ENCODE measurements around the gene SEC31B.

Gene SEC31B

DNA sequence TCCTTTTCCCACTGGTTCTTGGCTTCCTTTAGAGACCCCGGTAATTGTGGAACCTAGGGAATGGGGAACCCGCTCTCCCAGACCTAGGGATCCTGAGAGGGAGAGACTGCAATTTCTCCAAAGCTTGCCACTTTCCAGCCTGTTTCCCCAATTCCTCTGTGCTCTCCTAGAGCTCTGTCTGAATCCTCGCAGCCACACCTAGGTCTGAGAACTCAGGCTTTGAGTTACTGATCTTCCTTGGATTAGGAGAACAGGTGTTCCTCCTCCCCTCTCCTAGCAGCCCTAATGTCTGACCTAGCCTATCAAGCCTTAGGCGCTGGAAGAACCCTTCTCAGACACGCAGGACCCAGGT is 36.9 kb downstream of the SEC31B start:
- 39% methylated on average over 5 of the region's 5 CpGs for WGBS
- peak overlapping the region; percentile 69 for H3K4me2 ChIP-seq (ENCODE audit: low read length, poor library complexity, severe bottlenecking)

DNA sequence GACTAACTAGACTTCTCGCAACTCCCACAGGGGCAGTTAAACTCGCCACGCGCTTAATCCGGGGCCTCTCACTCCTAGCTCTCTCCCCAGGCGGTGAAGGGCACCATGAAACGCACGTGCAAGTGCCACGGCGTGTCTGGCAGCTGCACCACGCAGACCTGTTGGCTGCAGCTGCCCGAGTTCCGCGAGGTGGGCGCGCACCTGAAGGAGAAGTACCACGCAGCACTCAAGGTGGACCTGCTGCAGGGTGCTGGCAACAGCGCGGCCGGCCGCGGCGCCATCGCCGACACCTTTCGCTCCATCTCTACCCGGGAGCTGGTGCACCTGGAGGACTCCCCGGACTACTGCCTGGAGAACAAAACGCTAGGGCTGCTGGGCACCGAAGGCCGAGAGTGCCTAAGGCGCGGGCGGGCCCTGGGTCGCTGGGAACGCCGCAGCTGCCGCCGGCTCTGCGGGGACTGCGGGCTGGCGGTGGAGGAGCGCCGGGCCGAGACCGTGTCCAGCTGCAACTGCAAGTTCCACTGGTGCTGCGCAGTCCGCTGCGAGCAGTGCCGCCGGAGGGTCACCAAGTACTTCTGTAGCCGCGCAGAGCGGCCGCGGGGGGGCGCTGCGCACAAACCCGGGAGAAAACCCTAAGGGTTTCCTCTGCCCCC is 37.4 kb downstream of the SEC31B start:
- Histone ChIP-seq H2BK12ac (ENCODE audit: low read length in 2 of 2) (no peak overlapping the region), H3K9ac (ENCODE audit: low read length) (peak overlapping the region; percentile 9), H4K91ac (ENCODE audit: low read length) (no peak overlapping the region), H2AFZ (ENCODE audit: low read depth, low read length) (peak overlapping the region; percentile 49), H3K18ac (ENCODE audit: low read depth in 1 of 2, low read length in 2 of 2) (no peak overlapping the region), H2BK5ac (ENCODE audit: low read depth, low read length, poor library complexity, severe bottlenecking) (no peak overlapping the region), H3K36me3 (ENCODE audit: control insufficient read depth in 1 of 2, insufficient read depth in 2 of 2, low read depth in 1 of 2, low read length in 2 of 2) (peaks cover 10 to 11% of the 10 kb centered on the region in 2 experiments), H2AK5ac (ENCODE audit: low read length, severe bottlenecking) (no peak overlapping the region), H2BK120ac (ENCODE audit: low read depth, low read length) (no peak overlapping the region), H3K14ac (ENCODE audit: low read length in 2 of 2) (no peak overlapping the region), H3K27ac (ENCODE audit: low read length, poor library complexity, severe bottlenecking) (no peak overlapping the region), H3K23ac (ENCODE audit: low read length in 2 of 2) (peak overlapping the region in 1 of 2 experiments; percentile 98), H3K4me3 (ENCODE audit: insufficient read depth in 1 of 2, low read depth in 1 of 2, low read length in 2 of 2) (peak overlapping the region; percentile 49 to 73), H3K27me3 (ENCODE audit: control insufficient read depth in 1 of 2, insufficient read depth in 1 of 2, low read length in 2 of 2) (peaks cover 58 to 87% of the 10 kb centered on the region in 2 experiments), H3K4me1 (ENCODE audit: control insufficient read depth, insufficient read depth, low read depth, low read length) (peaks cover 15% of the 10 kb centered on the region), H4K8ac (ENCODE audit: low read length) (no peak overlapping the region), H2BK15ac (ENCODE audit: low read depth, poor library complexity, severe bottlenecking) (no peak overlapping the region), H3K9me3 (ENCODE audit: control insufficient read depth, low read length) (no peaks in the 10 kb centered on the region), H3K4ac (ENCODE audit: low read depth in 1 of 2, low read length in 2 of 2) (no peak overlapping the region), H3K4me2 (ENCODE audit: low read length, poor library complexity, severe bottlenecking) (peak overlapping the region; percentile 69), H3K79me1 (replicated peaks; ENCODE audit: low read length, poor library complexity, severe bottlenecking) (no peaks in the 10 kb centered on the region)
- WGBS = 3% methylated on average over 46 of the region's 59 CpGs
- DNase-seq = peak; percentile 70

More for the DNA sequence above, 36.9 kb downstream of the SEC31B start:
- H3K23ac ChIP-seq (ENCODE audit: low read length in 2 of 2) = no peak overlapping the region
- no peak overlapping the region for H2BK15ac ChIP-seq (ENCODE audit: low read depth, poor library complexity, severe bottlenecking)
- no peak overlapping the region for H3K18ac ChIP-seq (ENCODE audit: low read depth in 1 of 2, low read length in 2 of 2)
- H4K8ac ChIP-seq (ENCODE audit: low read length) = no peak overlapping the region
- no peaks in the 10 kb centered on the region for H3K79me1 ChIP-seq (replicated peaks; ENCODE audit: low read length, poor library complexity, severe bottlenecking)
- H3K4me1 ChIP-seq (ENCODE audit: control insufficient read depth, insufficient read depth, low read depth, low read length) = peaks cover 15% of the 10 kb centered on the region
- H3K36me3 ChIP-seq (ENCODE audit: control insufficient read depth in 1 of 2, insufficient read depth in 2 of 2, low read depth in 1 of 2, low read length in 2 of 2) = peaks cover 15 to 16% of the 10 kb centered on the region in 2 experiments
- H3K4ac ChIP-seq (ENCODE audit: low read depth in 1 of 2, low read length in 2 of 2) = no peak overlapping the region
- no peaks in the 10 kb centered on the region for H3K9me3 ChIP-seq (ENCODE audit: control insufficient read depth, low read length)
- no peak overlapping the region for H3K4me3 ChIP-seq (ENCODE audit: insufficient read depth in 1 of 2, low read depth in 1 of 2, low read length in 2 of 2)
- no peak overlapping the region for H3K14ac ChIP-seq (ENCODE audit: low read length in 2 of 2)
- DNase-seq = no peak
- no peak overlapping the region for H4K91ac ChIP-seq (ENCODE audit: low read length)
- no peak overlapping the region for H2BK12ac ChIP-seq (ENCODE audit: low read length in 2 of 2)
- H3K27me3 ChIP-seq (ENCODE audit: control insufficient read depth in 1 of 2, insufficient read depth in 1 of 2, low read length in 2 of 2) = peaks cover 58 to 85% of the 10 kb centered on the region in 2 experiments
- H2AK5ac ChIP-seq (ENCODE audit: low read length, severe bottlenecking) = no peak overlapping the region
- H3K9ac ChIP-seq (ENCODE audit: low read length) = no peak overlapping the region
- no peak overlapping the region for H2BK120ac ChIP-seq (ENCODE audit: low read depth, low read length)
- no peak overlapping the region for H2AFZ ChIP-seq (ENCODE audit: low read depth, low read length)
- no peak overlapping the region for H3K27ac ChIP-seq (ENCODE audit: low read length, poor library complexity, severe bottlenecking)
- H2BK5ac ChIP-seq (ENCODE audit: low read depth, low read length, poor library complexity, severe bottlenecking) = no peak overlapping the region

DNA sequence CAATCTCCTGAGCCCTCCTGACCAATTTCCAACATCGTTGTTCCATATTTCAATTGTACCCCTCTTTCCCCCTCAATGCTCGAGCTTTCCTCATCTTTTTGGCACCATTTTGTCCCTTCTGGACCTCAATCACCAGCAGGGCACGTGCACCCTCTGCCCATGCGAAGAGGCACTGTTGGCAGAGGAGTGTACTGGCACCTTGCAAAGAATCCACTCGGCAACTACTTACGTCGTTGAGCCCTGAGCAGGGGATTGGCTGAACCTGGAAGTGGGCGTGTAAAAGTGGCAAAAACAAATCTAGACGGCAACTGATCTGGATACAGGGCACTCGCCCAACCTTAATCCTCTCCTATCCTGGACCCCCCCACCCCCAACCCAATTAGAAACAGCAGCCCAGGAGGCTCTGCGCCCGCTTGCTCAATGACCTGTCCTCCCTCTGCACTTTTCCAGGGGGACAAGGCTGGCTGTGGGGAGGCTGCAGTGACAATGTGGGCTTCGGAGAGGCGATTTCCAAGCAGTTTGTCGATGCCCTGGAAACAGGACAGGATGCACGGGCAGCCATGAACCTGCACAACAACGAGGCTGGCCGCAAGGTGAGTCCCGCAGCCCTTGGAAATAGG is 38.1 kb downstream of the SEC31B start:
- H2BK12ac ChIP-seq (ENCODE audit: low read length in 2 of 2) = no peak overlapping the region
- H3K9ac ChIP-seq (ENCODE audit: low read length) = peak overlapping the region; percentile 9
- H3K27me3 ChIP-seq (ENCODE audit: control insufficient read depth in 1 of 2, insufficient read depth in 1 of 2, low read length in 2 of 2) = peaks cover 58 to 82% of the 10 kb centered on the region in 2 experiments
- peaks cover 15% of the 10 kb centered on the region for H3K4me1 ChIP-seq (ENCODE audit: control insufficient read depth, insufficient read depth, low read depth, low read length)
- WGBS = 13% methylated on average over 15 of the region's 19 CpGs
- H3K4me2 ChIP-seq (ENCODE audit: low read length, poor library complexity, severe bottlenecking) = peak overlapping the region; percentile 69
- no peak overlapping the region for H2BK120ac ChIP-seq (ENCODE audit: low read depth, low read length)
- no peak overlapping the region for H4K8ac ChIP-seq (ENCODE audit: low read length)
- no peak overlapping the region for H3K23ac ChIP-seq (ENCODE audit: low read length in 2 of 2)
- no peak overlapping the region for H2AFZ ChIP-seq (ENCODE audit: low read depth, low read length)
- no peak overlapping the region for H3K18ac ChIP-seq (ENCODE audit: low read depth in 1 of 2, low read length in 2 of 2)
- H2BK15ac ChIP-seq (ENCODE audit: low read depth, poor library complexity, severe bottlenecking) = no peak overlapping the region
- no peak overlapping the region for H4K91ac ChIP-seq (ENCODE audit: low read length)
- peak overlapping the region in 1 of 2 experiments; percentile 69 for H3K14ac ChIP-seq (ENCODE audit: low read length in 2 of 2)
- no peaks in the 10 kb centered on the region for H3K9me3 ChIP-seq (ENCODE audit: control insufficient read depth, low read length)
- H2AK5ac ChIP-seq (ENCODE audit: low read length, severe bottlenecking) = no peak overlapping the region
- DNase-seq = peak; percentile 85
- H2BK5ac ChIP-seq (ENCODE audit: low read depth, low read length, poor library complexity, severe bottlenecking) = no peak overlapping the region
- H3K27ac ChIP-seq (ENCODE audit: low read length, poor library complexity, severe bottlenecking) = no peak overlapping the region
- no peaks in the 10 kb centered on the region for H3K79me1 ChIP-seq (replicated peaks; ENCODE audit: low read length, poor library complexity, severe bottlenecking)
- H3K4me3 ChIP-seq (ENCODE audit: insufficient read depth in 1 of 2, low read depth in 1 of 2, low read length in 2 of 2) = peak overlapping the region; percentile 21 to 73
- no peak overlapping the region for H3K4ac ChIP-seq (ENCODE audit: low read depth in 1 of 2, low read length in 2 of 2)
- peaks cover 4 to 8% of the 10 kb centered on the region in 2 experiments for H3K36me3 ChIP-seq (ENCODE audit: control insufficient read depth in 1 of 2, insufficient read depth in 2 of 2, low read depth in 1 of 2, low read length in 2 of 2)

DNA sequence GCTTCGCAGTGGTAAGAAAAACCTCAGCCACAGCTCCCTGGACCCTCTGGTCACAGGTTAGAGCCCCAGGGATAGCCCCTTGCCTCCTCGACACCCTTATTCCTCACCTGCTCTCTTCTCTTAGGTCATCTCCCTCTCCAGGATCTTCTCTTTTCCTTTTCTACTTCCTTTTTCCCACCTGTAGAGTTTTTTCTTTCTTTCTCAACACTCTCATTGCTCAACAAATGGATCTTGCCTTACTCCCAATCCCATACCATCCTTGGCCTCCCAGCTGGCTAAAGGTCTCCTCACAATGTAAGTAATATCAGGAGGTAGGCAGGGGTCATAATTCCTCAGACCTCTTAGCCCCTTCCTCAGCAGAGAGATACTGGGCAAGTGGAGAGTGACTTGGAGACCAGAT is 39.7 kb downstream of the SEC31B start:
- Histone ChIP-seq H3K27ac (ENCODE audit: low read length, poor library complexity, severe bottlenecking) (no peak overlapping the region), H3K4me1 (ENCODE audit: control insufficient read depth, insufficient read depth, low read depth, low read length) (peaks cover 15% of the 10 kb centered on the region), H2BK15ac (ENCODE audit: low read depth, poor library complexity, severe bottlenecking) (no peak overlapping the region), H4K91ac (ENCODE audit: low read length) (no peak overlapping the region), H3K4me2 (ENCODE audit: low read length, poor library complexity, severe bottlenecking) (no peak overlapping the region), H3K4me3 (ENCODE audit: insufficient read depth in 1 of 2, low read depth in 1 of 2, low read length in 2 of 2) (no peak overlapping the region), H3K79me1 (replicated peaks; ENCODE audit: low read length, poor library complexity, severe bottlenecking) (no peaks in the 10 kb centered on the region), H3K9ac (ENCODE audit: low read length) (no peak overlapping the region), H2BK120ac (ENCODE audit: low read depth, low read length) (no peak overlapping the region), H2AK5ac (ENCODE audit: low read length, severe bottlenecking) (no peak overlapping the region), H4K8ac (ENCODE audit: low read length) (no peak overlapping the region), H3K18ac (ENCODE audit: low read depth in 1 of 2, low read length in 2 of 2) (no peak overlapping the region), H2BK5ac (ENCODE audit: low read depth, low read length, poor library complexity, severe bottlenecking) (no peak overlapping the region), H3K9me3 (ENCODE audit: control insufficient read depth, low read length) (no peaks in the 10 kb centered on the region), H3K14ac (ENCODE audit: low read length in 2 of 2) (no peak overlapping the region), H2AFZ (ENCODE audit: low read depth, low read length) (no peak overlapping the region), H3K23ac (ENCODE audit: low read length in 2 of 2) (no peak overlapping the region), H2BK12ac (ENCODE audit: low read length in 2 of 2) (no peak overlapping the region), H3K27me3 (ENCODE audit: control insufficient read depth in 1 of 2, insufficient read depth in 1 of 2, low read length in 2 of 2) (peaks cover 54 to 67% of the 10 kb centered on the region in 2 experiments), H3K4ac (ENCODE audit: low read depth in 1 of 2, low read length in 2 of 2) (no peak overlapping the region), H3K36me3 (ENCODE audit: control insufficient read depth in 1 of 2, insufficient read depth in 2 of 2, low read depth in 1 of 2, low read length in 2 of 2) (peaks cover 2 to 4% of the 10 kb centered on the region in 2 experiments)
- DNase-seq = no peak
- WGBS = 54% methylated on average over 2 of the region's 2 CpGs

Measured in mesenchymal stem cell (in vitro differentiated cells and primary cell).